ENCODE results near the gene GPT2.

Gene GPT2

GRCh38 chr16:46895399-46896313, 11.5 kb downstream of the GPT2 start:
- in situ Hi-C loops (cut with MboI; ENCODE audit: low sequenced_read_pairs), result no loop called here

- in situ Hi-C loops (cut with MboI; ENCODE audit: low sequenced_read_pairs), result no loop called here
Measured at GRCh38 chr16:46896314-46896968, 12.3 kb downstream of the GPT2 start.

- in situ Hi-C loops (cut with MboI; ENCODE audit: low sequenced_read_pairs), result no loop called here
Measured at GRCh38 chr16:46897471-46897870, 13.3 kb downstream of the GPT2 start.

- in situ Hi-C loops (cut with MboI; ENCODE audit: low sequenced_read_pairs), result no loop called here
Measured at GRCh38 chr16:46898006-46898405, 13.8 kb downstream of the GPT2 start.

GRCh38 chr16:46899443-46900143, 15.4 kb downstream of the GPT2 start:
- in situ Hi-C loops (cut with MboI; ENCODE audit: low sequenced_read_pairs), result no loop called here

GRCh38 chr16:46900455-46901235, 16.5 kb downstream of the GPT2 start:
- in situ Hi-C loops (cut with MboI; ENCODE audit: low sequenced_read_pairs), result no loop called here

- in situ Hi-C loops (cut with MboI; ENCODE audit: low sequenced_read_pairs), result no loop called here
Measured at GRCh38 chr16:46901709-46902108, 17.5 kb downstream of the GPT2 start.

GRCh38 chr16:46903255-46903905, 19.2 kb downstream of the GPT2 start:
- in situ Hi-C loops (cut with MboI; ENCODE audit: low sequenced_read_pairs), result no loop called here

- in situ Hi-C loops (cut with MboI; ENCODE audit: low sequenced_read_pairs), result no loop called here
Measured at GRCh38 chr16:46904471-46904870, 20.3 kb downstream of the GPT2 start.

GRCh38 chr16:46906360-46907060, 22.3 kb downstream of the GPT2 start:
- in situ Hi-C loops (cut with MboI; ENCODE audit: low sequenced_read_pairs), result no loop called here

GRCh38 chr16:46907061-46907774, 23.1 kb downstream of the GPT2 start:
- in situ Hi-C loops (cut with MboI; ENCODE audit: low sequenced_read_pairs), result no loop called here

- in situ Hi-C loops (cut with MboI; ENCODE audit: low sequenced_read_pairs), result no loop called here
Measured at GRCh38 chr16:46908540-46909372, 24.6 kb downstream of the GPT2 start.

GRCh38 chr16:46911038-46911437, 26.9 kb downstream of the GPT2 start:
- in situ Hi-C loops (cut with MboI; ENCODE audit: low sequenced_read_pairs), result no loop called here

GRCh38 chr16:46911650-46912049, 27.5 kb downstream of the GPT2 start:
- in situ Hi-C loops (cut with MboI; ENCODE audit: low sequenced_read_pairs), result no loop called here

GRCh38 chr16:46914556-46915201, 30.5 kb downstream of the GPT2 start:
- in situ Hi-C loops (cut with MboI; ENCODE audit: low sequenced_read_pairs), result no loop called here

- in situ Hi-C loops (cut with MboI; ENCODE audit: low sequenced_read_pairs), result no loop called here
Measured at GRCh38 chr16:46915483-46916025, 31.4 kb downstream of the GPT2 start.

GRCh38 chr16:46916980-46917379, 32.8 kb downstream of the GPT2 start:
- in situ Hi-C loops (cut with MboI; ENCODE audit: low sequenced_read_pairs), result no loop called here

Data from hTERT RPE-1 (cell line).